Left hindlimb (tissue), 1 donor: ENCODE results near the gene GAGE10.
"Not testable (repeated sequence)": the region's sequence is repeated elsewhere in the genome, so short reads cannot be mapped to it uniquely, and the experiment has no call there.

Source experiments
- DNase-seq: peaks from one replicate; pipeline ENCODE4 v3.0.0-alpha.2; 2018

Gene GAGE10

DNA sequence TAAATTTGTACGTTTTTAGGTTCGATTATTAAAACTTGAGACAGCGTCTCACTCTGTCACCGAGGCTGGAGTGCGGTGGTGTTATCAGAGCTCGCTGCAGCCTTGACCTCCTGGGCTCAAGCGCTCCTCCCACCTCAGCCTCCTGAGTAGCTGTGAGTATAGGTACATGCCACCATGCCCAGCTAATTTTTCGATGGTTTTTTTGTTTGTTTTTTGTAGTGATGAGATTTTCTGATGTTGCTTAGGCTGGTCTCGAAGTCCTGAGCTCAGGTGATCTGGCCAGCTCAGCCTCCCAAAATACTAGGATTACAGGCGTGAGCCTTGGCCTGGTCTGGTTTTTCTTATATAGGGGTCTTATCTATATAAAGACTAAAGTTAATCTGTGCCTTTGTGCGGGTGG, 27.0 kb downstream of the GAGE10 start:
- DNase-seq = not testable (repeated sequence)

DNA sequence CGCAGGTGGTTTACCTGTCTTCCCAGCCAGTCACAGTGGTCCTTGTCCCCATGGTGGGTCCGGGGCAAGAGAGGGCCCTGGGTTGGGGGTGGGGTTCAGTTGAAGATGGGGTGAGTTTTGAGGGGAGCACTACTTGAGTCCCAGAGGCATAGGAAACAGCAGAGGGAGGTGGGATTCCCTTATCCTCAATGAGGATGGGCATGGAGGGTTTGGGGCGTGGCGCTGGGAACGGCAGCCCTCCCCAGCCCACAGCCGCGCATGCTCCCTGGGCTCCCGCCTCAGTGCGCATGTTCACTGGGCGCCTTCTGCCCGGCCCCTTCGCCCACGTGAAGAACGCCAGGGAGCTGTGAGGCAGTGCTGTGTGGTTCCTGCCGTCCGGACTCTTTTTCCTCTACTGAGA, 27.8 kb downstream of the GAGE10 start, which contains the start of gene GAGE13:
Gene GAGE13, plus strand, starts transcription at position 301 of the 400 bp plus-strand sequence. CDS start 1,156 bp downstream, outside the sequence.
- DNase-seq = not testable (repeated sequence)

DNA sequence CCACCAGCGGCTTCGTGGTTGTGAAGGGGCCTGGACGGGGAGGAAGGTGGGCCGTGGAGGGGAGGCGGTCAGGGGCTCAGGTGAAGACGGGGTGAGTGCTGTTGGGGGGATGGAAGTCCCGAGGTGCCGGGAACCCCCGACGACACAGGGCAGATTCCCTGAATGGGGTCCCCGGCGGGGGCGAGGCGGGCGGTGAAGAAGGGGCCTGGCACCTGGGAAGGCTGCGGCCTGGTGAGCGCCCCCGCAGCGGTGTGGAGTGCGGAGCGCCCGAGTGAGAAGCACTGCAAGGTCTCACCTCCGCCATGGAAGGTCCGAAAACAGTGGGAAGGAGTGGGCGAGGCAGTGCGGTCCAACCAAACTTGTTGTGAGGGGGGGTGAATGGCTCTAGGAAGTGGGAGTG, 28.4 kb downstream of the GAGE10 start:
- not testable (repeated sequence) for DNase-seq

DNA sequence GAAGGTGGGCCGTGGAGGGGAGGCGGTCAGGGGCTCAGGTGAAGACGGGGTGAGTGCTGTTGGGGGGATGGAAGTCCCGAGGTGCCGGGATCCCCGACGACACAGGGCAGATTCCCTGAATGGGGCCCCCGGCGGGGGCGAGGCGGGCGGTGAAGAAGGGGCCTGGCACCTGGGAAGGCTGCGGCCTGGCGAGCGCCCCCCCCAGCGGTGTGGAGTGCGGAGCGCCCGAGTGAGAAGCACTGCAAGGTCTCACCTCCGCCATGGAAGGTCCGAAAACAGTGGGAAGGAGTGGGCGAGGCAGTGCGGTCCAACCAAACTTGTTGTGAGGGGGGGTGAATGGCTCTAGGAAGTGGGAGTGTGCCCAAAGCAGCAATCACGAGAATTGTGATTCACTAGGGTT, 38.0 kb downstream of the GAGE10 start:
- not testable (repeated sequence) for DNase-seq

DNA sequence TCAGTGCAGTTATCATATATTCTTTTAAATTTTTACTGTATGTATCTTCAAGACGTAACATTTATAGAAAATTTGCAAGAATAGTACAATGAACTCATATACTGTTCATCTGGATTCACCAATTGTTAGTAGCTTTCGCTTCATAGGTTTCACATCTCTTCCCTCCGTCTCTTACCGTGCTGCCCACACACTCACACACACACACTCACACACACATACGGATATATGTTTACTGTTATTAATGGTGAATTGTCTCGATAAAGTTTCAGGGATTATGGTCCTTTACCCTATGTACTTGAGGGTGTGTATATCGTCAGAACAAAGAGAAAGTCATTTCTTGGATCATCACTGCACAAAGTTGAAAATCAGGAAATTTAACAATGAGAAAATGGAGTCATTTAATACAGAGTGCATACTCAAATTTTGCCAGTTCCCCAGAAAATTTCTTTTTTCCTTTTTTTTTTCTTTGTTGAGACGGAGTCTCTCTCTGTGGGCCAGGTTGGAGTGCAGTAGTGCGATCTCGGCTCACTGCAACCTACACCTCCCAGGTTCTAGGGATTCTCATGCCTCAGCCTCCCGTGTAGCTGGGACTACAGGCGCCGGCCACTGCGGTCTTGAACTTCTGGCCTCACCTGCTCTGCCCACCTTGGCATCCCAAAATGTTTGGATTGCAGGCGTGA, 41.2 kb downstream of the GAGE10 start:
- DNase-seq = not testable (repeated sequence)

DNA sequence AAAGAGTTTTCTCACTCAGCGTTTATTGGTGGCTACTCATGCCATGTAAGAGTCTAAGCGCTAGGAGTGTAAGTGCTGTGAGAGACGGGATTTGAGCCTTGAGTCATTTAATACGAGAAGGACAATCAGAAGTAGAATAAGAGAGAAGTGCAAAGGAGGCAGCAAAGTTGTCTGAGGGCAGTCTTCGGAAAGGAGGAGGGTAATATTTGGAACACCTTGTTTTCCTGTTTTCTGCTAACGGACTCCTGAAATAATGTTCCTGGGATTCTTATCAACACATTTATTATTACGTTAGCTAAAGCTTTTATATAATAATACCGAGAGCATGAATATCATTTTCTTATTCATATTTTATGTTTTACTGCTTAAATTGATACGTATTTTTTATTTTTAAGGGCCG, 42.0 kb downstream of the GAGE10 start:
- DNase-seq = not testable (repeated sequence)

DNA sequence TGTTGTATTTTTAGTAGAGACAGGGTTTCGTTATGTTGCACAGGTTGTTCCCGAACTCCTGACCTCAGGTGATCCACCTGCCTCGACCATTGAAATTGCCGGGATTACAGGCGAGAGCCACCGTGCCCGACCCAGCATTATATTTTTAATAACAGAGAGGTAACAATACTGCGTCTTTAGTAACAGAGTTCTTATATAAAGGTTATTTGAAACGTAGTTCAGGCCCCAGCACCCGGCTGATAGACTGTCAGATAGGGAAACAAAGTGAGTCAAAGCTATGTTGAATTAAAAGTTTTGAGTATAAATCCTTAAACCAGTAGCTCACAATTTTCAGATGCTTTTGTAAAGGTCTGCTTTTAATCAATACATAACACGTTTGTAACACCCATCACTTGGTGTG, 42.7 kb downstream of the GAGE10 start:
- DNase-seq = not testable (repeated sequence)
